WTC11 (cell line): ENCODE measurements around the gene GGCX. TPM values are rescaled to one million over a fixed set of nuclear protein-coding genes. Genes with fewer than 3 reads are reported as not detected.

Experiments used
- ATAC-seq: fragments of 200-7000 bp; cut with Tn5 transposase; 2 replicates; pipeline ENCODE4 v1.10.0; 2021; ENCODE audit warnings: mild to moderate bottlenecking, moderate library complexity
- CTCF ChIA-PET: fragments of 300-600 bp; sonication (Branson Sonifier 250); formaldehyde crosslinking; loops from one replicate; lab custom pipeline; 2021; ENCODE audit warnings: antibody characterized with exemption; lab: Charles Lee
- POLR2A ChIA-PET: fragments of 350-600 bp; sonication (Branson Sonifier 250); formaldehyde crosslinking; loops from one replicate; lab custom pipeline; 2021; ENCODE audit warnings: antibody characterized with exemption; lab: Charles Lee
- DNase-seq: peaks from one replicate; pipeline ENCODE4 v3.0.0; 2021; ENCODE audit warnings: low spot score
- H3K27ac Mint-ChIP-seq: 2 replicates; pipeline ENCODE4 v1.8.0; 2021; ENCODE audit warnings: mixed read lengths
- H3K27me3 Mint-ChIP-seq: 2 replicates; pipeline ENCODE4 v1.8.0; 2021; ENCODE audit warnings: low read depth, mild to moderate bottlenecking, moderate library complexity, mixed read lengths
- H3K36me3 Mint-ChIP-seq: 2 replicates; pipeline ENCODE4 v1.8.0; 2021; ENCODE audit warnings: mixed read lengths
- H3K4me1 Mint-ChIP-seq: 2 replicates; pipeline ENCODE4 v1.8.0; 2022; ENCODE audit warnings: mixed read lengths
- H3K4me3 Mint-ChIP-seq: 2 replicates; pipeline ENCODE4 v1.8.0; 2021; ENCODE audit warnings: mild to moderate bottlenecking, moderate library complexity, mixed read lengths
- H3K9me3 Mint-ChIP-seq: 2 replicates; pipeline ENCODE4 v1.8.0; 2021; ENCODE audit warnings: mixed read lengths
- CBFB ChIP-seq: sonication (generic); formaldehyde crosslinking; IDR thresholded peaks from 2 replicates; pipeline ENCODE4 v1.8.1; 2022; ENCODE audit warnings: mild to moderate bottlenecking, low read depth, missing genetic modification reagents
- CREM ChIP-seq: sonication (generic); formaldehyde crosslinking; IDR thresholded peaks from 2 replicates; pipeline ENCODE4 v1.8.1; 2022; ENCODE audit warnings: mild to moderate bottlenecking, missing genetic modification reagents, moderate library complexity
- GABPB1 ChIP-seq: sonication (generic); formaldehyde crosslinking; IDR thresholded peaks from 2 replicates; pipeline ENCODE4 v1.8.1; 2023; ENCODE audit warnings: mild to moderate bottlenecking, missing genetic modification reagents
- MYBL2 ChIP-seq: sonication (generic); formaldehyde crosslinking; IDR thresholded peaks from 2 replicates; pipeline ENCODE4 v1.8.1; 2023; ENCODE audit warnings: mild to moderate bottlenecking, moderate library complexity, missing genetic modification reagents
- NFYB ChIP-seq: sonication (generic); formaldehyde crosslinking; conservative IDR thresholded peaks from 2 replicates; pipeline ENCODE4 v1.8.0; 2022; ENCODE audit warnings: low read depth, missing genetic modification reagents
- RORB ChIP-seq: fragments of 250-450 bp; sonication (Bioruptor Pico); IDR thresholded peaks from 2 replicates; pipeline ENCODE4 v1.9.0; 2021; ENCODE audit warnings: mild to moderate bottlenecking
- SMAD3 ChIP-seq: sonication (generic); formaldehyde crosslinking; IDR thresholded peaks from 2 replicates; pipeline ENCODE4 v1.8.0; 2022; ENCODE audit warnings: missing genetic modification reagents, mild to moderate bottlenecking, borderline replicate concordance
- ZNF232 ChIP-seq: sonication (generic); formaldehyde crosslinking; IDR thresholded peaks from 2 replicates; pipeline ENCODE4 v1.8.0; 2022; ENCODE audit warnings: mild to moderate bottlenecking, missing genetic modification reagents
- ZNF532 ChIP-seq: fragments of 250-450 bp; sonication (Bioruptor Pico); IDR thresholded peaks from 2 replicates; pipeline ENCODE4 v1.9.0; 2021; ENCODE audit warnings: mild to moderate bottlenecking, borderline replicate concordance
- total RNA-seq: library from RNA; stranded (reverse); gene quantifications from 3 replicates; pipeline ENCODE4 v1.2.3, GENCODE V29; 2021
- TF ChIP-seq, protein P1 (sequence below): sonication (generic); formaldehyde crosslinking; IDR thresholded peaks from 2 replicates; pipeline ENCODE4 v1.8.0; 2023; ENCODE audit warnings: missing genetic modification reagents, mild to moderate bottlenecking, borderline replicate concordance
- TF ChIP-seq, protein P2 (sequence below): sonication (generic); formaldehyde crosslinking; IDR thresholded peaks from 2 replicates; pipeline ENCODE4 v1.8.1; 2023; ENCODE audit warnings: mild to moderate bottlenecking, missing genetic modification reagents, moderate library complexity
- TF ChIP-seq, protein P3 (sequence below): sonication (generic); formaldehyde crosslinking; IDR thresholded peaks from 2 replicates; pipeline ENCODE4 v1.8.0; 2022; ENCODE audit warnings: mild to moderate bottlenecking, missing genetic modification reagents

Gene GGCX
- total RNA-seq, 1 experiment from 2014 or later = 40.9 TPM

GRCh38 chr2:85595301-85596025 lies 34.2 kb upstream of the GGCX start, which contains the start of gene RNF181 (continued):
- TF ChIP-seq, protein P1, sequence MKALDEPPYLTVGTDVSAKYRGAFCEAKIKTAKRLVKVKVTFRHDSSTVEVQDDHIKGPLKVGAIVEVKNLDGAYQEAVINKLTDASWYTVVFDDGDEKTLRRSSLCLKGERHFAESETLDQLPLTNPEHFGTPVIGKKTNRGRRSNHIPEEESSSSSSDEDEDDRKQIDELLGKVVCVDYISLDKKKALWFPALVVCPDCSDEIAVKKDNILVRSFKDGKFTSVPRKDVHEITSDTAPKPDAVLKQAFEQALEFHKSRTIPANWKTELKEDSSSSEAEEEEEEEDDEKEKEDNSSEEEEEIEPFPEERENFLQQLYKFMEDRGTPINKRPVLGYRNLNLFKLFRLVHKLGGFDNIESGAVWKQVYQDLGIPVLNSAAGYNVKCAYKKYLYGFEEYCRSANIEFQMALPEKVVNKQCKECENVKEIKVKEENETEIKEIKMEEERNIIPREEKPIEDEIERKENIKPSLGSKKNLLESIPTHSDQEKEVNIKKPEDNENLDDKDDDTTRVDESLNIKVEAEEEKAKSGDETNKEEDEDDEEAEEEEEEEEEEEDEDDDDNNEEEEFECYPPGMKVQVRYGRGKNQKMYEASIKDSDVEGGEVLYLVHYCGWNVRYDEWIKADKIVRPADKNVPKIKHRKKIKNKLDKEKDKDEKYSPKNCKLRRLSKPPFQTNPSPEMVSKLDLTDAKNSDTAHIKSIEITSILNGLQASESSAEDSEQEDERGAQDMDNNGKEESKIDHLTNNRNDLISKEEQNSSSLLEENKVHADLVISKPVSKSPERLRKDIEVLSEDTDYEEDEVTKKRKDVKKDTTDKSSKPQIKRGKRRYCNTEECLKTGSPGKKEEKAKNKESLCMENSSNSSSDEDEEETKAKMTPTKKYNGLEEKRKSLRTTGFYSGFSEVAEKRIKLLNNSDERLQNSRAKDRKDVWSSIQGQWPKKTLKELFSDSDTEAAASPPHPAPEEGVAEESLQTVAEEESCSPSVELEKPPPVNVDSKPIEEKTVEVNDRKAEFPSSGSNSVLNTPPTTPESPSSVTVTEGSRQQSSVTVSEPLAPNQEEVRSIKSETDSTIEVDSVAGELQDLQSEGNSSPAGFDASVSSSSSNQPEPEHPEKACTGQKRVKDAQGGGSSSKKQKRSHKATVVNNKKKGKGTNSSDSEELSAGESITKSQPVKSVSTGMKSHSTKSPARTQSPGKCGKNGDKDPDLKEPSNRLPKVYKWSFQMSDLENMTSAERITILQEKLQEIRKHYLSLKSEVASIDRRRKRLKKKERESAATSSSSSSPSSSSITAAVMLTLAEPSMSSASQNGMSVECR (CRISPR knock-in tag) = peak; percentile 4; the same call in 1 of the 2 replicates
- TF ChIP-seq GABPB1 (CRISPR knock-in tag) (peak; percentile 61), RORB (CRISPR knock-in tag) (no peak), CBFB (CRISPR knock-in tag) (no peak), CREM (CRISPR knock-in tag) (peak; percentile 54; the same call in 1 of the 2 replicates), ZNF232 (CRISPR knock-in tag) (no peak), NFYB (CRISPR knock-in tag) (peak; percentile 91)
- TF ChIP-seq, protein P2, sequence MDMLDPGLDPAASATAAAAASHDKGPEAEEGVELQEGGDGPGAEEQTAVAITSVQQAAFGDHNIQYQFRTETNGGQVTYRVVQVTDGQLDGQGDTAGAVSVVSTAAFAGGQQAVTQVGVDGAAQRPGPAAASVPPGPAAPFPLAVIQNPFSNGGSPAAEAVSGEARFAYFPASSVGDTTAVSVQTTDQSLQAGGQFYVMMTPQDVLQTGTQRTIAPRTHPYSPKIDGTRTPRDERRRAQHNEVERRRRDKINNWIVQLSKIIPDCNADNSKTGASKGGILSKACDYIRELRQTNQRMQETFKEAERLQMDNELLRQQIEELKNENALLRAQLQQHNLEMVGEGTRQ (CRISPR knock-in tag) = peak; percentile 95
- TF ChIP-seq, protein P3, sequence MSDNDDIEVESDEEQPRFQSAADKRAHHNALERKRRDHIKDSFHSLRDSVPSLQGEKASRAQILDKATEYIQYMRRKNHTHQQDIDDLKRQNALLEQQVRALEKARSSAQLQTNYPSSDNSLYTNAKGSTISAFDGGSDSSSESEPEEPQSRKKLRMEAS = peak; percentile 24; the same call in 1 of the 2 replicates
- TF ChIP-seq, all 79 proteins: peak for 10

- DNase-seq (no peak), ATAC-seq (no peak)
- TF ChIP-seq ZNF532 = no peak
- TF ChIP-seq MYBL2 (CRISPR knock-in tag) = no peak
- TF ChIP-seq, protein P1 (CRISPR knock-in tag) = no peak
- 0 out of 2 replicates have a peak, but pooled peaks have one; percentile 55 for TF ChIP-seq SMAD3
- no peaks in the 10 kb centered on the region for H3K9me3 Mint-ChIP-seq
- peak overlapping the region; percentile 98 for H3K4me3 Mint-ChIP-seq
- H3K4me1 Mint-ChIP-seq = peaks cover 14% of the 10 kb centered on the region
- H3K27ac Mint-ChIP-seq = peak overlapping the region; percentile 91
- peaks cover 16% of the 10 kb centered on the region for H3K36me3 Mint-ChIP-seq
- ChIA-PET CTCF (interaction anchor here (0.6 to 2.3 kb wide), 5 partner anchors 17 to 668 kb away, joined by 3 to 12 read pairs (median 7); partner anchors contain the start of genes GGCX and VAMP8), POLR2A (interaction anchor here (0.5 to 1.5 kb wide), 6 partner anchors 10 to 182 kb away, joined by 3 to 5 read pairs (median 4); partner anchors contain the start of gene VAMP8)
- H3K27me3 Mint-ChIP-seq = peaks cover 10% of the 10 kb centered on the region
Observed at GRCh38 chr2:85594715-85595300, 33.5 kb upstream of the GGCX start.
